ENCODE measurements around the gene CFAP74. TPM values are rescaled to one million over a fixed set of nuclear protein-coding genes. Genes with fewer than 3 reads are reported as not detected.

CFAP74 gene
- total and polyA plus RNA-seq, 9 of the 15 experiments (the other 6 are each of a cell fraction or from before 2014, with no cell fraction given): 0.03 to 0.15 (median 0.05) TPM; not detected in 6

GRCh38 chr1:1989789-1990188 lies 13.8 kb downstream of the CFAP74 start (continued):
- TF ChIP-seq ATF6 (CRISPR knock-in tag; IDR thresholded peaks at IDR 0.05) (no peak), HNRNPUL1 (IDR thresholded peaks at IDR 0.05; ENCODE audit: low read length) (no peak), POLR2A (conservative IDR thresholded peaks at IDR 0.05) (no peak), ERF (CRISPR knock-in tag; IDR thresholded peaks at IDR 0.05) (no peak), CGGBP1 (CRISPR knock-in tag; IDR thresholded peaks at IDR 0.05) (no peak), ZNF146 (CRISPR knock-in tag; IDR thresholded peaks at IDR 0.05; ENCODE audit: unreplicated experiment) (no peak), ZNF175 (CRISPR knock-in tag; IDR thresholded peaks at IDR 0.05; ENCODE audit: low read depth) (0 out of 2 replicates have a peak, but pooled peaks have one; percentile 8), CREB1 (IDR thresholded peaks at IDR 0.05) (no peak), CREB1 (CRISPR knock-in tag; IDR thresholded peaks at IDR 0.05) (peak; percentile 16; the same call in 1 of the 2 replicates), SRSF7 (optimal IDR thresholded peaks at IDR 0.05; ENCODE audit: low read depth, low read length) (no peak), SMAD1 (IDR thresholded peaks at IDR 0.05; ENCODE audit: low read depth, low read length, partially characterized antibody) (no peak), E2F1 (CRISPR knock-in tag; IDR thresholded peaks at IDR 0.05) (no peak), ZEB2 (IDR thresholded peaks at IDR 0.05) (no peak), SMARCB1 (IDR thresholded peaks at IDR 0.05; ENCODE audit: insufficient read length, low read depth) (no peak), RERE (CRISPR knock-in tag; IDR thresholded peaks at IDR 0.05; ENCODE audit: borderline replicate concordance) (no peak), ATF2 (CRISPR knock-in tag; IDR thresholded peaks at IDR 0.05) (no peak), CEBPG (CRISPR knock-in tag; IDR thresholded peaks at IDR 0.05) (no peak), CEBPG (tag; conservative IDR thresholded peaks at IDR 0.05 in 1 of 2, IDR thresholded peaks at IDR 0.05 in 1 of 2) (no peak), SMAD2 (IDR thresholded peaks at IDR 0.05; ENCODE audit: low read depth, low read length) (no peak)
